Activated T-helper 2 cell treated with anti-CD3 and anti-CD28 coated beads, Interferon-gamma antibody, Interleukin-2, Interleukin-4, amounts not matched to agents 10 μg/mL and 5 μg/mL and 100 μg/mL, durations not matched to agents 14 hours and 24 hours and 36 hours (primary cell): ENCODE results near the gene CHTF18. TPM values are rescaled to one million over a fixed set of nuclear protein-coding genes. Genes with fewer than 3 reads are reported as not detected.
"Not testable (repeated sequence)": the region's sequence is repeated elsewhere in the genome, so short reads cannot be mapped to it uniquely, and the experiment has no call there.

Experiments
- DNase-seq: peaks from one replicate; pipeline ENCODE4 v3.0.0; 2021; ENCODE audit warnings: low spot score
- H3K27ac Mint-ChIP-seq: one replicate; pipeline ENCODE4 v1.8.0; 2021; ENCODE audit warnings: mixed read lengths
- H3K27me3 Mint-ChIP-seq: one replicate; pipeline ENCODE4 v1.8.0; 2021; ENCODE audit warnings: low read depth, mixed read lengths
- H3K36me3 Mint-ChIP-seq: one replicate; pipeline ENCODE4 v1.8.0; 2021; ENCODE audit warnings: low read depth, mixed read lengths
- H3K4me1 Mint-ChIP-seq: one replicate; pipeline ENCODE4 v1.8.0; 2021; ENCODE audit warnings: low read depth, mixed read lengths
- H3K4me3 Mint-ChIP-seq: one replicate; pipeline ENCODE4 v1.8.0; 2021; ENCODE audit warnings: low read depth, mild to moderate bottlenecking, moderate library complexity, mixed read lengths
- H3K9me3 Mint-ChIP-seq: one replicate; pipeline ENCODE4 v1.8.0; 2021; ENCODE audit warnings: mixed read lengths
- intact Hi-C: fragments of 100-400 bp; cut with micrococcal nuclease; formaldehyde crosslinking; loops from one replicate; pipeline ENCODE4 v1.15.1; 2023
- total RNA-seq: library from RNA; stranded (reverse); gene quantifications from 2 replicates; pipeline ENCODE4 v1.2.3, GENCODE V29; 2022

CHTF18 gene
- total RNA-seq, 1 donor from 2014 or later = 119 TPM

GRCh38 chr16:774086-775001 lies 14.1 kb upstream of the CHTF18 start:
- DNase-seq = no peak
- no peak overlapping the region for H3K4me3 Mint-ChIP-seq
- no peaks in the 10 kb centered on the region for H3K36me3 Mint-ChIP-seq
- intact Hi-C loops = no loop called here
- no peaks in the 10 kb centered on the region for H3K27me3 Mint-ChIP-seq
- no peaks in the 10 kb centered on the region for H3K9me3 Mint-ChIP-seq
- H3K4me1 Mint-ChIP-seq = peaks cover 2% of the 10 kb centered on the region
- H3K27ac Mint-ChIP-seq = no peak overlapping the region

DNA sequence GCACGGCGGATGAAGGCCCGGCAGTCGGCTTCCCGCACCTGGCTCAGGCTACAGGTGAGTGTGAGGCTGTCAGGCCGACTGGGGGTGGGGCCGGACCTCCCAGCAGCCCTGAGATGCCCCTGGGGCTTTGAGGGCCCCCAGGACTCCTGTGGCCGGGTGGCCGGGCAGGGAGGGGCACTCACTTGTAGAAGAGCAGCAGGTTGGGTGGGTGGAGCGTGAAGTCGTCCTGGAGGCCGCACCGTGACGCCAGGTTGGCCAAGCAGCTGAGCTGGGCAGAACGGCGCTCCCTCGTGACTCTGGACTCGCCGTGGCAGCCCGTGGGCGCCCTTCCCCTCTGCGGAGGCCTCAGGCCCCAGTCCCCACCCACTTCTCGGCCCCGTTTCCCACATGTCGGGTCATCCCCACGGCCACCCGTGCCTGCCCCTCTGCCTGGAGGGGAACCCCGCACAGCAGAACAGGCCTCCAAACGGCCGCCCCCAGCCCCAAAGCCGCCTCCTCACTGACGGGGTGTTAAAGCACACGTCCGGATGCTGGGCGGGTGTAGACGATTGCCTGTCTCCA lies 13.1 kb upstream of the CHTF18 start:
- Mint-ChIP-seq H3K36me3 (no peaks in the 10 kb centered on the region), H3K27ac (no peak overlapping the region)
- intact Hi-C loops = no loop called here

DNA sequence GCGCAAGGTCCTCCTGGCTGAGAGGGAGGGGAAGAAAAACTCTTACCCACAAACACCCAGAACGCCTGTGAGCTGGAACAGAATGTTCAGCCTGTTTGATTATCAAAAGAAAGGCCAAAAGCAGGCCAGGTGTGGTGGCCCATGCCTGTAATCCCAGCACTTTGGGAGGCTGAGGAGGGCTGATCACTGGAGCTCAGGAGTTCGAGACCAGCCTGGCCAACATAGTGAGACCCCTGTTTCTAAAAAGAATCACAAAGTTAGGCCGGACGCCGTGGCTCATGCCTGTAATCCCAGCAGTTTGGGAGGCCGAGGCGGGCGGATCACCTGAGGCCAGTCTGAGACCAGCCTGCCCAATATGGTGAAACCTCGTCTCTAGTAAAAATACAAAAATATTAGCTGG lies 12.1 kb upstream of the CHTF18 start:
- H3K27ac Mint-ChIP-seq, intact Hi-C loops, H3K9me3 Mint-ChIP-seq, H3K27me3 Mint-ChIP-seq, H3K4me1 Mint-ChIP-seq, DNase-seq, H3K36me3 Mint-ChIP-seq, H3K4me3 Mint-ChIP-seq: not testable (repeated sequence)

More for the DNA sequence above, 13.1 kb upstream of the CHTF18 start:
- Mint-ChIP-seq H3K4me1 (peaks cover 2% of the 10 kb centered on the region), H3K27me3 (no peaks in the 10 kb centered on the region), H3K4me3 (no peak overlapping the region), H3K9me3 (no peaks in the 10 kb centered on the region)
- DNase-seq = no peak

GRCh38 chr16:776824-777223 lies 11.6 kb upstream of the CHTF18 start:
- no peak overlapping the region for H3K4me3 Mint-ChIP-seq
- intact Hi-C loops = no loop called here
- no peak for DNase-seq
- H3K9me3 Mint-ChIP-seq = no peaks in the 10 kb centered on the region
- no peaks in the 10 kb centered on the region for H3K36me3 Mint-ChIP-seq
- no peaks in the 10 kb centered on the region for H3K27me3 Mint-ChIP-seq
- no peak overlapping the region for H3K27ac Mint-ChIP-seq
- H3K4me1 Mint-ChIP-seq = peaks cover 2% of the 10 kb centered on the region

DNA sequence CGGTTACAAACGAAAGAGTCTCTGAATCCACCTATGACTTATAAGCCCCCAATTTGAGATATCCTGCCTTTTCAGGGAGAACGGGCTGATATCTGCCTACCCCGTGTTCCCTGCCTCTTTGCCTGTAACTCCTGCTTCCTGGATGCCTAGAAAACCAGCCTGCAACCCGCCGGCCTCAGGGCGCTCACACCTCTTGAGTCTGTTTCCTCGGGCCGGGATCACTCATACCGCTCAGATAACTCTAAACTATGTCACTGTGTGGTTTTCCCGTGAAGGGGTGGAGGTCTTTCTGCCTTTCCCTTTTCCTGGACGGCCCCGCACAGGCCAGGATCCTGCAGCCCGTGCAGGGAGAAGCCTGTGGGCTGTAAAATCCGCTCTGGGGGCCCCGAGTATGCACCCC lies 10.6 kb upstream of the CHTF18 start:
- DNase-seq = no peak

DNA sequence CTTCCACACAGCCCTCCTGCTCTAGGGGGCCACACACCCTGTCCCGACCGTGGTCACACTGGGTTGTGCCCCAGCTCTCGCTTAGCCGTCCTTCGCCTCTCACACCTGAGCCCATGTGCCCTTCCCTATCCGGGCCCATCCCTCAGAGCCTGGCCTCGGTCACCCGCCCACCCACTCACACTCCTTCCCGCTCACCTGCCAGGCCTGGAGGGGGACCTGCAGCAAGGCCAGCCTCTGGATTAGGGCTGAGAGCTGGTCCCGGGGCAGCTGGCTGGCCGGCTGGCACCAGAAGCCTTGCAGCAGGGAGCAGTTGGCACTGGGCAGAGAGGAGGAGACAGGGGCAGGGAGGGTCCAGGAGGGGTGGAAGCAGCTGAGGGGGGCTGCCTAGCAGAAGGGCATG lies 10.0 kb upstream of the CHTF18 start:
- intact Hi-C loops = no loop called here
- Mint-ChIP-seq H3K27ac (no peak overlapping the region), H3K4me3 (no peak overlapping the region), H3K27me3 (no peaks in the 10 kb centered on the region), H3K9me3 (no peaks in the 10 kb centered on the region), H3K4me1 (peaks cover 2% of the 10 kb centered on the region), H3K36me3 (no peaks in the 10 kb centered on the region)
- DNase-seq = no peak

More for the DNA sequence above, 10.6 kb upstream of the CHTF18 start:
- Mint-ChIP-seq H3K4me3 (no peak overlapping the region), H3K36me3 (no peaks in the 10 kb centered on the region), H3K4me1 (peaks cover 2% of the 10 kb centered on the region), H3K9me3 (no peaks in the 10 kb centered on the region), H3K27me3 (no peaks in the 10 kb centered on the region), H3K27ac (no peak overlapping the region)
- intact Hi-C loops = no loop called here

DNA sequence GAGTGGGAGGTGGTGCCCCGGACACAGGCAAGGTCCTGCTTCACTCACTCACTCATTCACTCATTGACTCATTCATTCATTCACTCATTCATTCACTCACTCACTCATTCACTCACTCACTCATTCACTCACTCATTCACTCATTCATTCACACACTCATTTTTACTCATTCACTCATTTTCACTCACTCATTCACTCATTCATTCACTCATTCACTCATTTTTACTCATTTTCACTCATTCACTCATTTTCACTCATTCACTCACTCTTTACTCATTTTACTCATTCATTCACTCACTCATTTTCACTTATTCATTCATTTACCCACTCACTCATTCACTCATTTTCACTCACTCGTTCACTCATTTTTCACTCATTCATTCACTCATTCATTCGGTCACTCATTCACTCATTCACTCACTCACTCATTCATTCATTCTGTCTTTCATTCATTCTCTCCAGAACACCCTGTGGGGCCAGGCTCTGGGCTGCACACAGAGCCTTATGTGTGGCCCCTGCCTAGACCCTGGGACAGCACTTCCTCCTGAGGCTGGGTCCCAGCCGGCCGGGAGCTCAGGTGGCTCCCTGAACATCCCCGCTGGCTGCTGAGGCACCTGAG lies 9.4 kb upstream of the CHTF18 start:
- H3K4me3 Mint-ChIP-seq = no peak overlapping the region

DNA sequence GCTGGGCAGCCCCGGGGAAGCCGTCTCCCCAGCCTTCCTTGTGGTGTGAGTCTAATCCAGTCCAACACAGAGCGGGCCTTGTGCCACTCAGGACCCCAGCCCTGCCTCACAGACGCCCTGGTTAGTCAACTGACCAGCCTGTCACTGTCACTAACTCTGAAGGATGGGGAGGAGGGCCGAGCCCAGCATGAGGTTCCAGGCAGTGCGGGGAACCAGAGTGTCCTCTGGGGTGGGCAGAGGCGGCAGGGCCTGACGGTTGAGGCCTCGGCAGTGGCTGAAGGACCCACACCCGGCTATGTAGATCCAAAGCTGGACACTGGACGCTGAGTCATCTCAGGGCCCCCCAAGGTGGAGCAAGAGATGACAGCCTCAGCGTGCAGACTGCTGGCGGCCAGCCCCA lies 8.9 kb upstream of the CHTF18 start:
- no peak overlapping the region for H3K4me3 Mint-ChIP-seq
- no peak overlapping the region for H3K27ac Mint-ChIP-seq
- intact Hi-C loops = no loop called here
- H3K27me3 Mint-ChIP-seq = no peaks in the 10 kb centered on the region
- no peaks in the 10 kb centered on the region for H3K9me3 Mint-ChIP-seq
- no peaks in the 10 kb centered on the region for H3K36me3 Mint-ChIP-seq
- H3K4me1 Mint-ChIP-seq = peaks cover 2% of the 10 kb centered on the region
- DNase-seq = no peak

More for the DNA sequence above, 9.4 kb upstream of the CHTF18 start:
- H3K27me3 Mint-ChIP-seq = no peaks in the 10 kb centered on the region
- intact Hi-C loops = no loop called here
- no peak for DNase-seq
- H3K4me1 Mint-ChIP-seq = peaks cover 2% of the 10 kb centered on the region
- H3K27ac Mint-ChIP-seq = no peak overlapping the region
- no peaks in the 10 kb centered on the region for H3K9me3 Mint-ChIP-seq
- H3K36me3 Mint-ChIP-seq = no peaks in the 10 kb centered on the region

DNA sequence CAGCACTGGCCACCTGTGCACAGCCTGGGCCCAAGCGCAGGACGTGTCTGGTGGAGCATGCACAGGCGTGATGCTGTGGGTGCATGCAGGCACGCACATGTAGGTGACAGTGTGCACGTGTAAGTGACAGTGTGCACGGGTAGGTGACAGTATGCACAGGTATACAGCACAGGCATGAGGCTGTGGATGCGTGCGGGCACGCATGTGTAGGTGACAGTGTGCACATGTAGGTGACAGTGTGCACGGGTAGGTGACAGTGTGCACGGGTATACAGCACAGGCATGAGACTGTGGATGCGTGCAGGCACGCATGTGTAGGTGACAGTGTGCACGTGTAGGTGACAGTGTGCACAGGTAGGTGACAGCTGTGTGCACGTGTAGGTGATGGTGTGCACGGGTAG lies 8.1 kb upstream of the CHTF18 start:
- Mint-ChIP-seq H3K27ac (no peak overlapping the region), H3K9me3 (no peaks in the 10 kb centered on the region), H3K36me3 (peaks cover 6% of the 10 kb centered on the region), H3K27me3 (no peaks in the 10 kb centered on the region), H3K4me3 (no peak overlapping the region), H3K4me1 (peaks cover 2% of the 10 kb centered on the region)
- intact Hi-C loops = no loop called here
- no peak for DNase-seq

- peaks cover 8% of the 10 kb centered on the region for H3K36me3 Mint-ChIP-seq
- H3K9me3 Mint-ChIP-seq = no peaks in the 10 kb centered on the region
- H3K4me1 Mint-ChIP-seq = peaks cover 2% of the 10 kb centered on the region
- intact Hi-C loops = no loop called here
- no peaks in the 10 kb centered on the region for H3K27me3 Mint-ChIP-seq
- H3K27ac Mint-ChIP-seq = no peak overlapping the region
- no peak for DNase-seq
- no peak overlapping the region for H3K4me3 Mint-ChIP-seq
These were observed 6.9 kb upstream of the CHTF18 start for GRCh38 chr16:781346-782010.

DNA sequence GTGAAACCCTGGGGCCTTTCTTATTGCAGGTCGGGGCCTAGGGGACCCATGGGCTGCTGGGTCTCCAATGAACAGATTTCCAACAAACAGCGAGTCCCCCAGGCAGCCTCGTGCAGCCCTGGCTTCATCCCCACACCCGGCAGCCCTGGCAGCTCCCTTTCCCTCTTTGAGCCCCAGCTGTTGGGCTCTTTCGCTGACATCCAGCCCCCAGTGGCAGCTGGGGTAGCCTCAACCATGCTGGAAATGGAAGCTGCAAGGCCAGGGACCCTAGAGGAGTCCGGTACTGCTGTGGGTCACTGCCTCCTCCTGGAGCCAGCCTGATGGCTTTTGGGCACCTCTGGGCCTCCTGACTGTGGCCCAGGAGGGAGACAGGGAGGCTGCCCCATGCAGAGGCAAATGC lies 6.2 kb upstream of the CHTF18 start:
- Mint-ChIP-seq H3K27me3 (no peaks in the 10 kb centered on the region), H3K9me3 (no peaks in the 10 kb centered on the region), H3K4me3 (no peak overlapping the region), H3K36me3 (peaks cover 9% of the 10 kb centered on the region), H3K4me1 (peaks cover 4% of the 10 kb centered on the region), H3K27ac (no peak overlapping the region)
- intact Hi-C loops = no loop called here
- DNase-seq = no peak

GRCh38 chr16:782766-783403 lies 5.5 kb upstream of the CHTF18 start:
- no peak overlapping the region for H3K27ac Mint-ChIP-seq
- H3K27me3 Mint-ChIP-seq = no peaks in the 10 kb centered on the region
- peaks cover 2% of the 10 kb centered on the region for H3K4me1 Mint-ChIP-seq
- intact Hi-C loops = no loop called here
- no peaks in the 10 kb centered on the region for H3K9me3 Mint-ChIP-seq
- no peak overlapping the region for H3K4me3 Mint-ChIP-seq
- DNase-seq = no peak
- H3K36me3 Mint-ChIP-seq = peaks cover 12% of the 10 kb centered on the region
